Measurements from ENCODE around the gene INPP5J. TPM values are rescaled to one million over a fixed set of nuclear protein-coding genes. Genes with fewer than 3 reads are reported as not detected.
"Not testable (repeated sequence)": the region's sequence is repeated elsewhere in the genome, so short reads cannot be mapped to it uniquely, and the experiment has no call there.

The INPP5J gene
- total RNA-seq, 2 donors from 2014 or later: 18.3 to 18.4 TPM

DNA sequence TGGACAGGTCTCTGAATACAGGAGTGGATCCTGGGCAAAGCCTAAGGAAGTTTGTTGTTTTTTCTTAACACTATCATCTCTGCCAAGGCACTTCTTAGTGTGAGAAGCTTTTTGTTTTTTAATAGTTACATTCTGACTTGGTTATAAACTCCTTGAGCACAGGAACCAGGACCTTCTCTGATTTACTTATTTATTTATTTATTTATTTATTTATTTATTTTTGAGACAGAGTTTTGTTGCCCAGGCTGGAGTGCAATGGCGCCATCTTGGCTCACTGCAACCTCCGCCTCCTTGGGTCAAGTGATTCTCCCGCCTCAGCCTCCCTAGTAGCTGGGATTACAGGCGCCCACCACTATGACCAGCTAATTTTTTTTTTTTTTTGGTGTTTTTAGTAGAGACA is 48.2 kb downstream of the INPP5J start:
- H3K36me3 ChIP-seq: no peaks in the 10 kb centered on the region
- intact Hi-C loops (cut with DNase I): no loop called here
- H3K4me1 ChIP-seq: no peaks in the 10 kb centered on the region
- H3K27me3 ChIP-seq: no peaks in the 10 kb centered on the region
- no peak overlapping the region for H3K27ac ChIP-seq
- no peak for DNase-seq
- no peak overlapping the region for H3K9ac ChIP-seq (ENCODE audit: low read depth in 2 of 2, low read length in 2 of 2)
- H3K4me3 ChIP-seq: no peak overlapping the region
- H3K9me3 ChIP-seq: no peaks in the 10 kb centered on the region
- TF ChIP-seq, protein P1, sequence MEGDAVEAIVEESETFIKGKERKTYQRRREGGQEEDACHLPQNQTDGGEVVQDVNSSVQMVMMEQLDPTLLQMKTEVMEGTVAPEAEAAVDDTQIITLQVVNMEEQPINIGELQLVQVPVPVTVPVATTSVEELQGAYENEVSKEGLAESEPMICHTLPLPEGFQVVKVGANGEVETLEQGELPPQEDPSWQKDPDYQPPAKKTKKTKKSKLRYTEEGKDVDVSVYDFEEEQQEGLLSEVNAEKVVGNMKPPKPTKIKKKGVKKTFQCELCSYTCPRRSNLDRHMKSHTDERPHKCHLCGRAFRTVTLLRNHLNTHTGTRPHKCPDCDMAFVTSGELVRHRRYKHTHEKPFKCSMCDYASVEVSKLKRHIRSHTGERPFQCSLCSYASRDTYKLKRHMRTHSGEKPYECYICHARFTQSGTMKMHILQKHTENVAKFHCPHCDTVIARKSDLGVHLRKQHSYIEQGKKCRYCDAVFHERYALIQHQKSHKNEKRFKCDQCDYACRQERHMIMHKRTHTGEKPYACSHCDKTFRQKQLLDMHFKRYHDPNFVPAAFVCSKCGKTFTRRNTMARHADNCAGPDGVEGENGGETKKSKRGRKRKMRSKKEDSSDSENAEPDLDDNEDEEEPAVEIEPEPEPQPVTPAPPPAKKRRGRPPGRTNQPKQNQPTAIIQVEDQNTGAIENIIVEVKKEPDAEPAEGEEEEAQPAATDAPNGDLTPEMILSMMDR (IDR thresholded peaks at IDR 0.05): no peak

DNA sequence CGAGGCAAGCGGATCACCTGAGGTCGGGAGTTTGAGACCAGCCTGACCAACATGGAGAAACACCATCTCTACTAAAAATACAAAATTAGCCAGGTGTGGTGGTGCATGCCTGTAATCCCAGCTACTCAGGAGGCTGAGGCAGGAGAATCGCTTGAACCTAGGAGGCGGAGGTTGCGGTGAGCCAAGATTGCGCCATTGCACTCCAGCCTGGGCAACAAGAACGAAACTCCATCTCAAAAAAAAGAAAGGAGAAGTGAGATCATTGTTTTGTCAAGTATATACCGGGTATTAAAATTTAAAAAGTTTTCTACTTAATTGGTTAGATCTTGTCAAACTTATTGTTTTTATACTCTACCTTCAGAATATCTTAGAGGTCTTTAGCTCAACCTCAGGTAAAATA is 49.0 kb downstream of the INPP5J start:
- H3K27ac ChIP-seq; intact Hi-C loops (cut with DNase I); H3K4me1 ChIP-seq: not testable (repeated sequence)

DNA sequence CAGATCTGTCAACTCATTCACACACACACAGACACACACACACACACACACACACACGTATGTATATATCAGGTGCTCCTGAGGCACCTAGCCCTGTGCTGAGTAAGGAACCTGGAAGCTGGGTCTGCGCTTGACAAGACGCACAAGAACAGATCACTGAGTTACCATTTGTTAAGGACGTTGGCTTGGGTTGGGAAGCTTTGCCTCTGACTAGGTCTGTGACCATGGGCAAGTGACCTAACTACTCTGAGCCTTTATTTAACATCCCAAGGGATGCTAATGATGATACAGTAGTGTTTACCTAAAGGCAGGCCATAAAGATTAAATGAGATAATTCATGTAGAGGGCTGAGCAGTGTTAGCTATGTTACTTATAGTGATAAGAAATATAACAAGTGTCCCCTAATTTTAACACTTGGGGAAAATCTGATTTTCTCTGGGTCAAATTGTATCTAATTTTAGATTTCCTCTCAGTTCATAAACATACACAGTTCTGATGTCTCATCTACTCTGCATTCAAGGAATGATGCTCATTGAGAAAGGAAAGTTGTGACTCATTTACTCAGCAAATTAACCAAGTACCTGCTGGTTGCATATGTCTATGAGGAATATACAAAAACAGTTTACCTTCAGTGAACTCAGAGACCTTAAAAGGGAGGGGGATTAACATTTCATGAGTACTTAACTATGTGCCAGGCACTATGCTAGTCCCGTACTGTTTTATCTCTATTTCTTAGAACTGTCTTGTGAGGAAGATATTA is 50.8 kb downstream of the INPP5J start:
- no peaks in the 10 kb centered on the region for H3K9me3 ChIP-seq
- no peak overlapping the region for H3K4me3 ChIP-seq
- TF ChIP-seq, protein P1 (IDR thresholded peaks at IDR 0.05): no peak
- DNase-seq: no peak
- no peak overlapping the region for H3K9ac ChIP-seq (ENCODE audit: low read depth in 2 of 2, low read length in 2 of 2)
- intact Hi-C loops (cut with DNase I): no loop called here
- H3K4me1 ChIP-seq: no peaks in the 10 kb centered on the region
- no peaks in the 10 kb centered on the region for H3K36me3 ChIP-seq
- peak overlapping the region; percentile 18 for H3K27ac ChIP-seq
- no peaks in the 10 kb centered on the region for H3K27me3 ChIP-seq

More for the DNA sequence above, 49.0 kb downstream of the INPP5J start:
- not testable (repeated sequence) for H3K9ac ChIP-seq (ENCODE audit: low read depth in 2 of 2, low read length in 2 of 2); H3K9me3 ChIP-seq; DNase-seq; H3K27me3 ChIP-seq; H3K4me3 ChIP-seq; H3K36me3 ChIP-seq

DNA sequence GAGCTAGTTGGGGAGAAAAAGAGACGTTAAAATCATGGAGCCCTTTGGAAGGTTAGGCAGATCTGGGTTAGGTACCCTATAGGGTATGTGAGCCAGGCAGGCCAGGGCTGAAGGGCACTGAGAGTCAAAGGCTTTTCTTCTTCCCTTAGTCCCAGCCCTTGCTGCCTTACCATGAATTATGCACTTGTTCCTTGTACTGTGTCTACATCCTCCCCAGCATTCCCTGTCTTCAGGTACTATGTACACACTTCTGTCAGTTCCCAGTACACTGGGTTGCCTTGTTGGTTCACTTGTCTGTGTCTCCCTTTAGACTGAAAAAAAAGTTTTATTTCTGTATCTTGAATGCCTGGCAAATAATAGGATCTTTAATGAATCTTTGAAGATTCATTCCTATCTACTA is 54.2 kb downstream of the INPP5J start:
- intact Hi-C loops (cut with DNase I): no loop called here
- TF ChIP-seq, protein P1 (IDR thresholded peaks at IDR 0.05): no peak
- Histone ChIP-seq H3K9me3 (no peaks in the 10 kb centered on the region), H3K4me3 (no peak overlapping the region), H3K36me3 (no peaks in the 10 kb centered on the region), H3K4me1 (no peaks in the 10 kb centered on the region), H3K9ac (ENCODE audit: low read depth in 2 of 2, low read length in 2 of 2) (no peak overlapping the region), H3K27me3 (no peaks in the 10 kb centered on the region), H3K27ac (no peak overlapping the region)
- no peak for DNase-seq

DNA sequence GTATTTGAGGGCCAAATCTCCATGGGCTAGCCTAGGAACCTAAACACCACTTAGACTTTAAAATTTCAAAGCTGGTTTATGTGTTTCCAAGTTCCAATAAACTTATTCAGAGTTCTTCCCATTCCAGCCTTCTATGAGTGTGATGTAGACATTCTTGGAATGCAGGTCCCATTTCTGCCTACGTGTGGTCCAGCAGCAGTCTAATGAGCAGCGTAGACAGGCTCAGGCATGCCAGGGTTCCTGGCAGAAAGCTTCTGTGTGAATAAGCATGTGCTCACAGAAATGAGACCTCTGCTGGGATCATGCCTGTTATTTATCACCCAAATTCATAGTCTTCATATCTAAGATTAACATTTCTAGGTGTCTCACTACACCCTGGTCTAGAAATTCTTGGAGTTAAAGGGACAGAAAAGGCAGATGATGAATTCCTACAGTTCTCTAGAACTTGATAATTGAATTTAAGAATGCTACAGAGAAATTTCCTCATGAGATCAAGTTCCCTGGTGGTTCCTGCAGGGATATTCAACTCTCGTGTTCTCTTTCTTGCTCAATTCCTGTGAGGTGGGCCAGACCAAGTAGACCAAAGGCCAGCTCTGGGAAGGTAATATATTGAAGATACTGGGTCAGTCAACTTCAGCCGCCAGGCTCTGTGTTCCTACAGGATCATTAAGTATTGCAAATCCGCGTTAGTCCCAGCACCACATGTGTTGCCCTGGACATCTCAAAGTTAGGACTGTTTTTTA is 54.8 kb downstream of the INPP5J start:
- intact Hi-C loops (cut with DNase I): no loop called here
- Histone ChIP-seq H3K4me3 (no peak overlapping the region), H3K9me3 (no peaks in the 10 kb centered on the region), H3K27me3 (no peaks in the 10 kb centered on the region), H3K27ac (no peak overlapping the region), H3K4me1 (no peaks in the 10 kb centered on the region), H3K9ac (ENCODE audit: low read depth in 2 of 2, low read length in 2 of 2) (no peak overlapping the region), H3K36me3 (no peaks in the 10 kb centered on the region)
- no peak for DNase-seq
- TF ChIP-seq, protein P1 (IDR thresholded peaks at IDR 0.05): no peak

DNA sequence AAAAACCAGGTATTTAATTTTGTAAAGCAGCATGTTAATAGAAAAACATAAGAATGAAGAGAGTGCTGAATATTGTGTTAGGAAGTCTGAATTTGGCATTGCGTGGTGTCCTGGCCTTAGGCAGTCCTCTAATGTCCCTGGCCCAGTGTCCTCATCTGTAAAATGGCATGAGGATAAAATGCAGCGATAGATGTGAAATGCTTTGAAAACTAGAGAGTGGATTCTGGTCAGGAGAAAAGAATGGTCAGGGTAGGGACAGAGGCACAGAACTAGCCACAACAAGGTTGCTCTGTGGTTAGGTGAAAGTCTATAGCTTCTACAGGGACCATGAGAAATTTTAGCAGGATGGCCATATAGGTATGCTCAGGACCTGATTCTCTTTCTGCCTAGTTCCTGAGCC is 56.1 kb downstream of the INPP5J start:
- no peak for DNase-seq
- Histone ChIP-seq H3K9me3 (no peaks in the 10 kb centered on the region), H3K36me3 (no peaks in the 10 kb centered on the region), H3K9ac (ENCODE audit: low read depth in 2 of 2, low read length in 2 of 2) (no peak overlapping the region), H3K4me1 (no peaks in the 10 kb centered on the region), H3K27ac (no peak overlapping the region), H3K4me3 (no peak overlapping the region), H3K27me3 (no peaks in the 10 kb centered on the region)
- TF ChIP-seq, protein P1 (IDR thresholded peaks at IDR 0.05): no peak
- intact Hi-C loops (cut with DNase I): no loop called here

All from colonic mucosa (tissue), 4 donors.